ENCODE results near the gene LEUTX. TPM values are rescaled to one million over a fixed set of nuclear protein-coding genes. Genes with fewer than 3 reads are reported as not detected.

The LEUTX gene
- total RNA-seq, 1 donor from 2014 or later = not detected

DNA sequence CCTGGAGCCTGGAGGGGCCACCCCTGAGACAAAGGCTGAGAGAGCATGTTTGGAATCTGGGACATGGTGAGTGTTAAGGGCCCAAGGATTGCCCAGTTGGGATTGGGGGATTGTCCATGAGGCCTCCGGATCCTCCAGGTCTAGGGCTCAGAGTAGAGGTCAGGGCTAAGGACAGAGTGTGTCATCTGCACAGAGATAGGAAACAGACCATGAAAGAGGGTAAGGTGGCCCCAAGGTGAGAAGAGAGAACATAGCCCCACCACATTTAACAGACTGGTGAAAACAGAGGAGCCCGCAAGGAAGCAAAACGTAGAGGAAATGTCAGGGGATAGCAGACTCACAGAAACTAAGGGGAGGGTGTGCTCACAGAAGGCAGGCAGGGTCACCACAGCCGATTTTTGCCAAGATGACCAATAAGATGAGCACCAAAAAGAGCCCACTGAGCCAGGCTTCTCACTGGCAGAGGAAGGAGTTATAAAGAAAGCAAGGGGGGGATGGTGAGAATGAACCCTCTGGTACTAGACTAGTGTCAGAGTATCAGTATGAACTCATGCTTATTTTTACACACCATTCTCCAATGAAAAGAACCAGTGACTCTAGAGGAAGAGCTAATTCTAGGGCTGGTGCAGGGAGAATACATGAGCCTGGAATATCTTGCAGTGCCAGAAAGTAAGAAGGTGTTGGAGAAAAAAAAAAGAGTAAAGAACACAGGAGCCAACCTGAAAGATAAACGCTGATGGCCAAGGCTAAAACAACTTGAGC is 37.8 kb downstream of the LEUTX start:
- intact Hi-C loops (cut with micrococcal nuclease) = no loop called here
- peak; percentile 93 for ATAC-seq
- DNase-seq = no peak

DNA sequence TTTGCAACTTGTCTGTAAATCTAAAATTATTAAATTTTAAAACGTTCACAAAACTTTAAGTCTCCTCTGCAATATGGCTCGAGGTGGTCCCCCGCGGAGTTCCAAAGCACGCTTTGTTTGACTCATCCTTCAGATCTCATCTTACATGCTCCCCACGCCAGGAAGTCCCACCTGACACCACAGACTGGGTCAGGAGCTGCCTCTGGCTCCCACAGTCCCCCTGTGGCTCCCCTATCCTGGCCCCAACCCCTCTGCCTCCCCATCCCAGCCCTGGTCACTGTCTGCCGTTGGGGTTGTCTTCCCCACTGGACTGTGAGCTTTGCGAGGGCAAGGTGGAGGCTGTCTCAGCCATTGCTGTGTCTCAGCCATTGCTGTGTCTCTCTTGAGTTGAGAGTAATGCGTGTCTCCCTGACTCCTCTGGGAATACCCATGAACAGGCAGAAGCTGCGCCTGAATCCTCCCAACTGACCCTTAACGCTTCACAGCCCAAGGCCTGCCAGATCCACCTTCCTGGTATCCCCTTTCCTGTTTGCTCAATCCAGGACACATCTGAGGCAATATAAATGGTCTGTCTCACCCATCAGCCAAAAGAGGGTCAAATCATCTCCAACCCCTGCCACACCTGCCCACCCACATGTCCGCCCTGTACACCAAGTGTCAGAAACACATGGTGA is 39.4 kb downstream of the LEUTX start:
- no peak for DNase-seq

DNA sequence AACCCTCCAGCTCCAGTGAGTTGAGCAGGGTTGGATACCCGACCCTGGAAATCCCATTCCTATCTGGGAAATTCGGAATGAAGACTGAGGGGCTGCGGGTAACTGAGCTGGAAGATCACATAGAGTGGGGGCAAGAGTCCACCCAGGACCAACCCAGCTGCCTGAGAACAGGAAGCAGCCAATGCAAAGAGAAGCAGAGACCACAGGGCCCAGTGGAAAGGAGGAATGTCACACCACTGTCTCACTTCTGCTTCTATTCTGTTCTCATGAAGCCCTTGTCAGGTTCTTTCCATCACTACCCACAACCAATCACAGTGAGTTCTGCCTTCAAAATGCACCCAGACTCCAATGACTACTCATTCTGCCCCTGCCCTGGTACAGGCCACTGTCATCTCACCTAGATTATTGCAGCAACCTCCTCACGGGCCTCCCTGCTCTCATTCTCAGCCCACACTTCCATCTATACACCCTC is 40.0 kb downstream of the LEUTX start:
- intact Hi-C loops (cut with micrococcal nuclease) = no loop called here
- no peak for DNase-seq
- ATAC-seq = no peak

More for the DNA sequence above, 39.4 kb downstream of the LEUTX start:
- intact Hi-C loops (cut with micrococcal nuclease) = no loop called here
- ATAC-seq = no peak

DNA sequence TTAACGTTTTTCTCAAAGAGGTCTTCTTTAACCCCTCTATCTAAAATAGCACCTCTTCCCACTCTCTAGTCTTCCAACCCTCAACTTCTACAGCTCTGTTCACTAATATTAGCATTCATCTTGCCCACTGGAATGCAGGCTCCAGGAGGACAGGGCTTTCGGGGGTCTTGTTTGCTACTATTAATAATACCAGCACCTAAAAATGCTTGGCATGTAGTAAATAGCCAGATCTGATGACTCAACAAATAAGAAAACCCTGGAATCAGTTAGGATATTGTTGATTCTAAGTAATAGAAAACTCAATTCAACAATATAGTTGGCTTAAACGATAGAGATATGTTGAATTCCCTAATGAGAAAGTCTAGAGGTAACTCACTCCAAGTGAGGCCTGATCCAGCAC is 41.1 kb downstream of the LEUTX start:
- intact Hi-C loops (cut with micrococcal nuclease) = no loop called here
- no peak for ATAC-seq
- no peak for DNase-seq

DNA sequence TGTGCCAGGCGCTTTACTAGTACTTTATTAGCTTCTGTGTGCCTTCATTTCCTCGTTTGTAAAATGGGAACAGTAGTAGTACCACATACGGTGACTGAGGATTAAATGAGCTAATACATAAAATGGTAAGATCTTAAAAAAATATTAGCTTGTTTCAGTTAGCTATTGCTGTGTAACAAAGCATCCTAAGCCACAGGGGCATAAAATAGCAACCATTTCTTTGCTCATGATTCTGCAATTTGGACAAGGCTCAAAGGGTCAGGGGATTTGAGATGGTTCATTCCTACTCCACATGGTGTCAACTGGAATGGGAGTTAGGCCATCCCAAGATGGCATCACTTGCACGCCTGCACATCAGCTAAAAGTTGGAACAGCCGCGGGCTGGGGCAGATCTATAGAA is 42.0 kb downstream of the LEUTX start:
- DNase-seq = no peak
- ATAC-seq = no peak
- intact Hi-C loops (cut with micrococcal nuclease) = no loop called here

DNA sequence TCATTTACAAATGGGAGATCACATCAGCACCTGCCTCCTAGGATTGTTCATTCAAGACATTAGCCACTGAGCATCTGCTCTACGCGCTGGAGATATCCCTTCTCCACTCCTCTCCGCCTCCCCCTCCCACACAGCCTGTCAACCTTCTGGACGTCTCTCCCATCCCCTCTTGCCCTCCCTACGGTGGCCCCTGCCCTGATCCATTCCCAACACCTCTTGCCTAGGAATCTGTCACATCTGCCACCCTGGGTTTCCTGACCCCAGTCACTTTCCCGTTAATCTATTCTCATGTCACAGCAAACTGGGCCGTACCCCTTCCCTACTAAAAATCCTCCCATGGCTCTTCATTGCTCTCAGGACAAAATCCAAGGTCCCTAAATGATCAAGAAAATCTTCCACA is 45.0 kb downstream of the LEUTX start:
- ATAC-seq (peak; percentile 20), DNase-seq (no peak)
- intact Hi-C loops (cut with micrococcal nuclease) = no loop called here

DNA sequence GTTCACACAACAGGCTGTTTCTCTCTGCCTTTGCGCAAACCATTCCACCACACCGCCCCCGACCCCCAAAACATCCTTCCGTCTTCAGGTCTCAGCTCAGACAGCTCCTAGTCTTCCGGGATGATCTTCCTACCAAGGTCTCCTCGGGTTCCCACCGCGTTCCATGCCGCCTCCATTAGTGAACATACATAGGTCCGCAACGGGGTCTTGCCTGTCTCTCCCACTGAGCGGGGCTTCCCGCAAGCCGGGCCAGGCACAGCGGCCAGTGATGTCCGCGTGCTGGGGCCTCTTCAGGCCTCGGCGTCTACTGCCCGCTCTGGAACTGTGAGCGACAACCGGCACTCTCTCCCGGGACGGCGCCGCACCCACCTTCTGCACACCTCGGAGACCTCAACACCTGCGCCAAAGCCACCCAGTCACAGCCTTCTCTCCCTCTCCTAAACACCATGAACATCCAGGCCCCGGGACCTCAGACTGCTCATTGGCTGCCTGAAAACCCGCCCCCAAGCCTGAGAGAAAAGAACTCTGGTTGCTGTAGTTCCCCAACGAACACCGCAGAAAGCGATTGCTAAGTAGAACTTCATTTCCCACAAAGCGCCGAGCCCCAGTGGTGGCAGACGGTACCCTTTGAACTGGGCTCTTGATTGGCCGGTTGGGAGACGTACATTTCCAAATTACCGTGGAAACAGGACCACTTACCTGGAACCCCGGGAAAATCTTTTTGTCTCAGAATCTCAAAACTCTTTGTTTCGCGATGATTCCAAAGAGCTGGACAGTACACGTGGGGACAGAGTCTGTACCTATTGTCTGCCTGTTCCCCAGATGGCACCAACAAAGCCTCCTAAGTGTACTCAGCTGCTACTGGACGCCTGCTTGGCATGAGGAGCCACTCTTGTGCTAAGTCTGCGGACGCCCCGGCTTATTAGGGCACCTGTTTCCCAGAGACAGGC is 45.8 kb downstream of the LEUTX start:
- DNase-seq (peak; percentile 84), ATAC-seq (peak; percentile 94)
- intact Hi-C loops (cut with micrococcal nuclease) = no loop called here

DNA sequence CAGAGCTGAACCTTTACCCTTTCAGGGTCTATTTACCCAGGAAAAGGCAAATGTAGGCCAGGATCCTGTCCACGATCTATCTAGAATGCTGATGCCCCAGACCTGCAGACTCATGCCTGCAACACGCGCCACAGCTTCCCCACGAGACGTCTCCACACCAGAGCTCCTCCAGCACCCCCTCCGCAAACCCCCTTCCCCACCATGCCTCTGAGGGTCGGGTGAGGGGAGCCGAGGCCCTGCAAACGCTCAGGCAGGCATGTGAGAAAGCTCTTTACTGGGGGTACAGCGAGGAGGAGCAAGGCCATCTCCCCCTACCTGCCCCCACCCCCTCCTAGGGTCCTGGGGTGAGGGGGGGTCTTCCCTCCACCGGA is 46.4 kb downstream of the LEUTX start:
- ATAC-seq (peak; percentile 0), DNase-seq (peak; percentile 31)
- intact Hi-C loops (cut with micrococcal nuclease) = no loop called here

DNA sequence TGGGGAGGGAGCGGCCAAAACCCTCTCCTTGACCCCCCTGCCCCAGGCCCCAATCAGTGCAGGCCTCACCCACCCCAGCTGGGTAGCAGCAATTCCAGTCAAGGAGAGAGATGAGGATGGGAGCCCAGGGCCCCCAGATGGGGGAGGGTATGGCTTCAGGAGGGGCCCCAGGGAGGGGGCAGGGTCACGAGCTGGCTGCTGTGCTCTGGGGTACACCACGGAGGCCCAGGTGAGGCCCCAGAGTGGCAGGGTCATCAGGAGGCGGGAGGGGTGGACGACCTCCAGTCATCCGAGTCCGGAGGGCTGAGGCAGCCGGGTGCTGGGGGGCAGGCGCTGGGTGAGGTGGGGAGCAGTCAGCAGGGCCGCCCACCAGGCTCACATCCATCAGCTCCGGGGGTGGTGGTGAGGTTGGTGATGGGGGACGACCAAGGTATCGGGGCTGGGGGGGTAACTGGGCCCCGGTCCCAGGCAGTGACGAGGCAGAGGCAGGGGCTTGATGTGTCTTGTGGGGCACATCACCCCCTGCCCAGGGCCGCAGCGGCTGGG is 47.0 kb downstream of the LEUTX start:
- ATAC-seq (peak; percentile 1), DNase-seq (peak; percentile 30)
- intact Hi-C loops (cut with micrococcal nuclease) = no loop called here

DNA sequence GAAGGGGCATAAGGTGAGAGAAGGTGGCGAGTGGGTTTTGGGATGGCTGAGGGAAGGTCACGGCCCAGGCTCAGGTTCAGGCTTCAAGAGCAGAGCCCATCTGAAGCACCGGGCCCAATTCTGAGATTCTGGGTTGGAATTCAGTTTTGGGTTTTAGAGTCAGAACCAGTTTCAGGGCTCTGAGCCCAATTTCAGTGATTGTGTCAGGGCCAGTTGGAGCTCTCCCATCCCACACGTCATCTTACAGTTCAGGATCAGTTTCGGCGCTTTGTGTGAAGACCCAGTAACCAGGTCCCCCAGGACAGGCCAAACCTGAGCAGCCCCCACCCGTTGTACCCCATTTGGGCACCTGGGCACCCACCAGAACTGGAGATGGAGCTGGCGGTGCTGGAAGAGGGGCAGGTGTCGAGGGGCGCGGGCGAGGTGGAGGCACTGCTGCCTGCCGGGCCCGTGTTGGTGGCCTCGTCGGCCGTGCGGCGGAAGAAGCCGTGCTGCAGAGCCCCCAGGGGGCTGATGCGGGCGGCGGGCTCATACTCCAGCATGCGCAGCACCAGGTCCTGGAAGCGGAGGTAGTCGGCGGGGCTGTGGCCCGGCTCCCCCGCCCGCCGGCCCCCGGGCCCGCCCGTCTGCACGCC is 47.8 kb downstream of the LEUTX start:
- ATAC-seq (no peak), DNase-seq (peak; percentile 35)
- intact Hi-C loops (cut with micrococcal nuclease) = no loop called here

DNA sequence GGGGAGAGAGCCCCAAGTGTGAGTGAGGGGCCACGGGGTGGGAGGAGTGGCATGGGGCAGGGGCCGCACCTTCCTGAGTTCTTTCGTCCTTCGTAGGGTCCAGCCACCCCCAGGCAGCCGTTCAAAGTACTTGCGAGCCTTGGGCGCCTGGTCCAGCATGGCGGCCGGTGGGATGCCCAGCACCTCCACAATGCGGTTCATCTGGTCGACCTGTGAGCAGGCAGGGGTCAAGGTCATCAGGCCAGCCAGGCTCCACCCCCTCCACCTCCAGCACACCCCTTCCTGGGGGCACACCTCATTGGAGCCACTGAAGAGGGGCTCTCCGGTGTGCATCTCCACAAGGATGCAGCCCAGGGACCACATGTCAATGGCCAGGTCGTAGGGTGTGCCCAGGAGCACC is 48.6 kb downstream of the LEUTX start:
- intact Hi-C loops (cut with micrococcal nuclease) = no loop called here
- ATAC-seq (no peak), DNase-seq (no peak)

DNA sequence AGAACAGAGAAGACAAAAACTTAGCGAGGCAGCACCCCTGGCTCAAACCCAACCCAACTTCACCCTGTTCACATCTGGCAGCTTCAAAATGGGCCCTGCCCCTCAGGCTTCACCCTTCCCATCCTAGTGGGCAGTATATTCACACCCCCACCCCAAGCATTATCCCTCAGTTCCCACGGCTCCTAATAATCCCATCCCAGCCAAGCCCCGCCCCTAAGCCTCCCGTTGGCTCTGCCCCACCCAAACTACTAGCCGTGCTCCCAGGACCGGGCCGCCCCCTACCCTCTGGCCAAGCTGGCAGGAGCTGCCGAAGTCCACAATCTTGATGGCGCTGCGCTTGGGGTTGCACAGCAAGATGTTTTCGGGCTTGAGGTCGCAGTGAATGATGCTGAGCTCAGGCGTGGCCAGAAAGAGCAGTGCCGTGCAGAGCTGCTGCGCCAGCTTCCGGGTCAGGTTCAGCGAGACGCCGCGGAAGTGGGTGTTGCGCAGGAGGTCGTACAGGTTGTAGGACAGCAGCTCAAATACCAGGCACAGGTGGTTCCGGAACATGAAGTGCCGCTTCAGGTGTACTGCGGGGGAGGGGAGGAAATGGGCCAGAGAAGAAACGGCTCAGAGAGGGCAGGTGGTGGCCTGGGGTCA is 49.5 kb downstream of the LEUTX start:
- DNase-seq (no peak), ATAC-seq (no peak)

DNA sequence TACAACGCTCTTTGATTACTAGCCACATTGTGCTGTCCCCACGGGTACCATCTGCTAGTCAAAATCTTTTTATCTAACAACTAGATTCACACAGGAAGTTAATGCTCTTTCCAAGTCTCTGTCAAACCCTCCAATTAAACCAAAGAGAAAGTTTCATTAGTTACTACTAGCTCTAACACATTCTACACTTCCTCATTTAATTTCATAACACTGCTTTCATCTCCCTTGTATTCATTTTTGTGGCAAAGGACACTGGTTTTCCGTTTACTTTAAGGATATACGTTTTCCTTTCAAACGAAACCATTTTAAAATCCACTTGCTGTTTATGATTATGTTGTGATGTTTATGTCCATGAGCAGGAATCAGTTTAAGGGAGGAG is 50.0 kb downstream of the LEUTX start:
- no peak for DNase-seq
- no peak for ATAC-seq
- intact Hi-C loops (cut with micrococcal nuclease) = no loop called here

More for the DNA sequence above, 49.5 kb downstream of the LEUTX start:
- intact Hi-C loops (cut with micrococcal nuclease) = no loop called here

DNA sequence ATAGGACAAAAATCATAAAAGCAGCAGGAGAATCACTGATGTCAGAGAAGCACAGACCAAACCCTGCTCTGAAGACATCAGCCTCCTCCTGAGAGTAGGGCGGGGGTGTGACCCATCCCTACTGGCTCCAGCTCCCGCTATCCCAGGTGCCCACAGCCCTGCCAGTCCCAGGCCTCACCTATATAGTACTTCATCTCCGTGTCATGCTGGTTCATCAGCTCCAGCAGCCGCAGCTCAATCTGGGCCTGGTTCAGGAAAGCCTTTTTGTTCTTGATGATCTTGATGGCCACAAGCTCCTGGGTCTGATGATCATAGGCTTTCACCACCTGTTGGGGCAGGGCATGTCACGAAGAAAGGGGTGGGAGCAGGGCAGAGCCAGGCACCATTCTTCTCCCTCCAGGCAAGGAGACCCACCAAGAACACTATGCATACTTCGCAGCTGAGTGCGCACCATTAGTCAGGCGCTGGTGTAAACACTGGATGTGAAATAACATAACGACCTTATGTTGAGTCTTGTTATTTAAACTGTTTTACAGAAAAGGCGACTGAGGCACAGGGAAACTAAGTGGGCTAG is 51.1 kb downstream of the LEUTX start:
- ATAC-seq = no peak
- intact Hi-C loops (cut with micrococcal nuclease) = no loop called here
- DNase-seq = no peak

DNA sequence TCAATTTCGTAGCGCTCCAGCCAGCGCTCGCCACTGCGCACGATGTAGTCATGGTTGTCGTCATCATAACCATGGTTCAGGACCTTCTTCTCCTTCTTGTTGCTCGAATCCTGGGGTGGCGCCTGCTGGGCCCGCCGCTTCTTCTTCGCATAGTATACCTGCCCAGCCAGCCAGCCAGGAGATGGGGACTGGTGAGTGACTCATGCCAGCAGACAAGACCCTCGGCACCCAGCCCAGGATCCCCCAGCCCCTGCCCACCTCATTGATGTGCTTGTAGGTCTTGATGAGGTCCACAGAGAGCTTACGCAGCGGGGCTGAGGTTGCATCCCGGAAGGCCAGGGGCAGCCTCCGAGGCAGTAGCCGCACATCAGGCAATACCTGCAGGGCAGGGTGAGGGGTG is 51.8 kb downstream of the LEUTX start:
- ATAC-seq (no peak), DNase-seq (no peak)
- intact Hi-C loops (cut with micrococcal nuclease) = no loop called here

DNA sequence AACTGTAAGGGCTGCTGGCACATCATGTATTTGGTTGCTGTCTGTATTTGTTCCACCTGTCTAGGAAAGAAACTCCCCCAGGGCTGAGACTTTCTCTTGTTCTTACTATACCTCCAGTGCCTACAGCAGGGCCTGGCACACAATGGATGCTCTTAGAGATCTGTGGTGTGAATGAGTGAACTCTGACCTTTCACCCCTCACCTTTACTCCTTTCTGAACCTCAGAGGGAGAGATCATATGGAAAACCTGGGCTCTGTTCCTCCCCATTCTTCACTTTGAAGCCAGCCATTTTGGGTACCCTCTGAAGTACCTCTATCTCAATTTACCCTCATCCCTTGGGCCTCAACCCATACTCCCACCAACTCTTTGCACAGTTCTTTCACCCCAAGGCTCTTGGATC is 52.2 kb downstream of the LEUTX start:
- no peak for ATAC-seq
- intact Hi-C loops (cut with micrococcal nuclease) = no loop called here
- DNase-seq = no peak

DNA sequence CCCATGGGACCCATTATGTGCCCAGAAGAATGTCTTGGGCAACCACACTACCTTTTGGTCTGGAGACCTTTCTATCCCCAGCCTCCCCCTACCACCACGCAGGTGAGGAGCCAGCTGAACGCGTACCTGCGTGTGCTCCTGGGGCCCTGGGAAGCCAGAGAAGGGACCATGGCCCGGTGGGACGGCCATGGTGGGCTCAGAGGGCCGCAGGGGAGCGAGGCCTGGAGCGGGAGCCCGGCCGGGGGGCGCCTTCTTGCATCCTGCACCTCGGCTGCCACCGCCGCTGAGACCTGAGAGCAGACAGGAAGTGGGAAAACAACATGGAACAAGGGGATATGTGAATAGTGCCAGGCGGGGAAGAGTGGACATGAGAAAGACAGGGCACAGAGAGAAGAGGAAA is 53.0 kb downstream of the LEUTX start:
- ATAC-seq (no peak), DNase-seq (no peak)
- intact Hi-C loops (cut with micrococcal nuclease) = no loop called here

DNA sequence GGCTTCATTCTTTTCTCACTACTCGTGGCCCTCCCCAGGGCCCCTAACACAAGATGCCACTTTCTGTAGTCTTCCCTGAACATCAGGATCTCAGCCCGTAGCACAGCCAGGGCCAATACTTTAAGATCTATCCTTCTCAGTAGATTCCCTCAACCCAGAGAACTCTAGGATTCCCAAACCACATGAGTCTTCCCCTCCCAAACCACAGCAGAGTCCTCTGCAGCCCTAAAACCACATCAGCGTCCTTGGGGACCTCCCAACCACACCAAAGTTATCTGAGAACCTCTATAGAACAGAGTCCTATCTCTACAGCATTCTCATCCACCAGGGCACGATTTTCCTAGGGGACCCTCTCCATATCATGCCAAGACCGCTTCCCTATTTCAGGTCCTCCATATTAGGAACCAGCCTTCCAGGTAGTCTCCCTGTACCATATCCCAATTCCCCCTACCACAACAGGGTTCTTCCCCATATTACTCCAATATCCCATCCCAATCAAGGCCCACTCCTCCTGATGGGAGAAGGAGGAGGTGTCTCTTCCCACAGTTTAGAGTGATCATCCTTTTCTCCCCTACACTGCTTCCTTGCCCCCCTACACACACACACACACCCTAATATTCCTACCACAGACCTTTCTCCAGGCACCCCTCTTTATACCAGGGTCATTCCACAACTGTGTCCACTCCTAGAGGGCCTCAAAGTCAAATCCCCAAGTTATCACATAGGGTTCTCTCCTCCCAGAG is 53.9 kb downstream of the LEUTX start:
- intact Hi-C loops (cut with micrococcal nuclease) = no loop called here
- no peak for DNase-seq
- ATAC-seq = no peak

Measured in left ventricle myocardium superior (tissue), 1 donor.